ENCODE results near the gene DPM2.

The DPM2 gene

DNA sequence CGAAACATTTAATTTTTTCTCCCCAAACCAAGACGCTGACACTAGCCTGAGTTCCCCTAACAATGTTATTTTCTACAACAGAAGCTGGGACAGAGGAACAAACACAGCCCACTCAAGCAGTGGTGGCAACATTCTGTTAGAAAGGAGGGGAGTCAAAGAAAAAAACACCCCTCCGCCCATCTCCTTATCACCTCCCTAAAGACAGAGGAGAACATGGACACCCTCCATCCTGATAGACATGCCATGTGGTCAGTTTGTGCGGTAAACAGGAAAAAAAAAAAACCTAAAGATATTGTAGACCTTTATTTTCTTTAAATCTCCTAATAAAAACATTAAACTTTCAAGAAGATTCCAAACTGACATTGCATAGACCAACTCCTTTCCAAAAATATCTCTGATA lies 2.9 kb upstream of the DPM2 start:
- no peak overlapping the region; the same call in 1 of the 2 replicates for H3K27ac ChIP-seq
- no peak for DNase-seq (ENCODE audit: low spot score)
- CTCF ChIA-PET, result interaction anchor here (1.0 kb wide), 2 partner anchors 40 to 51 kb away, joined by 4 read pairs; partner anchors contain the start of gene EEIG1
- POLR2A ChIA-PET (ENCODE audit: low non-redundant PET), result no interaction called here
- TF ChIP-seq, protein P1, sequence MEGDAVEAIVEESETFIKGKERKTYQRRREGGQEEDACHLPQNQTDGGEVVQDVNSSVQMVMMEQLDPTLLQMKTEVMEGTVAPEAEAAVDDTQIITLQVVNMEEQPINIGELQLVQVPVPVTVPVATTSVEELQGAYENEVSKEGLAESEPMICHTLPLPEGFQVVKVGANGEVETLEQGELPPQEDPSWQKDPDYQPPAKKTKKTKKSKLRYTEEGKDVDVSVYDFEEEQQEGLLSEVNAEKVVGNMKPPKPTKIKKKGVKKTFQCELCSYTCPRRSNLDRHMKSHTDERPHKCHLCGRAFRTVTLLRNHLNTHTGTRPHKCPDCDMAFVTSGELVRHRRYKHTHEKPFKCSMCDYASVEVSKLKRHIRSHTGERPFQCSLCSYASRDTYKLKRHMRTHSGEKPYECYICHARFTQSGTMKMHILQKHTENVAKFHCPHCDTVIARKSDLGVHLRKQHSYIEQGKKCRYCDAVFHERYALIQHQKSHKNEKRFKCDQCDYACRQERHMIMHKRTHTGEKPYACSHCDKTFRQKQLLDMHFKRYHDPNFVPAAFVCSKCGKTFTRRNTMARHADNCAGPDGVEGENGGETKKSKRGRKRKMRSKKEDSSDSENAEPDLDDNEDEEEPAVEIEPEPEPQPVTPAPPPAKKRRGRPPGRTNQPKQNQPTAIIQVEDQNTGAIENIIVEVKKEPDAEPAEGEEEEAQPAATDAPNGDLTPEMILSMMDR (conservative IDR thresholded peaks at IDR 0.05; ENCODE audit: low read depth), result no peak

DNA sequence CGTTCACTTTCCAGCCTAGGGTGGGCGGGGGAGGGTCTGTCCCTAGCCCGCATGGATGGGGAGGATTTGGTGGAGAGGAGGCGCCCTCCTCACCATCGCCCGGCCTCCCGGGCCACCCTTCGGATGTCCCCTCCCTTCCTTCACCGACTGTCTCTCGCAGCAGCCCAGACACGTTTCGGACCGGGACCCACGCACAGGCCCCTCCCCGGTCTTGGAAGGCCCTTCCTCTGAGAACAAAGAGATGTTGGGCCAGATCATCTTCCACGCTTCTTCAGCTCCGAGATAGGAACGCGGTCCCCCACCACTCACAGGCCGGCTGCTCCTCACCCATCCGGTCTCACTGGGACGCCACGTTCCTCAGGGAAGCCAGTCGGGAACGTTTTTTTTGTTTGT lies 640 bp upstream of the DPM2 start:
- DNase-seq (ENCODE audit: low spot score), result no peak
- peak overlapping the region; percentile 75 for H3K27ac ChIP-seq
- CTCF ChIA-PET, result interaction anchor here (1.2 kb wide), 1 partner anchor 180 kb away, joined by 4 read pairs; no protein-coding TSS in a partner anchor
- POLR2A ChIA-PET (ENCODE audit: low non-redundant PET), result no interaction called here
- TF ChIP-seq, protein P1 (conservative IDR thresholded peaks at IDR 0.05; ENCODE audit: low read depth), result no peak

- TF ChIP-seq, protein P1 (conservative IDR thresholded peaks at IDR 0.05; ENCODE audit: low read depth), result no peak
- ChIA-PET POLR2A (ENCODE audit: low non-redundant PET) (no interaction called here), CTCF (no interaction called here)
- peak overlapping the region; percentile 75 for H3K27ac ChIP-seq
- no peak for DNase-seq (ENCODE audit: low spot score)
These were observed 632 bp downstream of the DPM2 start for GRCh38 chr9:127937056-127937387.

- CTCF ChIA-PET, result no interaction called here
- TF ChIP-seq, protein P1 (conservative IDR thresholded peaks at IDR 0.05; ENCODE audit: low read depth), result no peak
- POLR2A ChIA-PET (ENCODE audit: low non-redundant PET), result no interaction called here
- no peak for DNase-seq (ENCODE audit: low spot score)
- H3K27ac ChIP-seq, result peak overlapping the region; percentile 75
These were observed 1.3 kb downstream of the DPM2 start for GRCh38 chr9:127936347-127936852.

GRCh38 chr9:127935765-127936221 lies 1.9 kb downstream of the DPM2 start:
- CTCF ChIA-PET, result interaction anchor here (0.5 kb wide), 1 partner anchor 180 kb away, joined by 4 read pairs; no protein-coding TSS in a partner anchor
- H3K27ac ChIP-seq, result peak overlapping the region; percentile 75
- no peak for DNase-seq (ENCODE audit: low spot score)
- POLR2A ChIA-PET (ENCODE audit: low non-redundant PET), result interaction anchor here (0.5 kb wide), 1 partner anchor 100 kb away, joined by 12 read pairs; no protein-coding TSS in a partner anchor
- TF ChIP-seq, protein P1 (conservative IDR thresholded peaks at IDR 0.05; ENCODE audit: low read depth), result no peak

GRCh38 chr9:127934986-127935385 lies 2.7 kb downstream of the DPM2 start:
- ChIA-PET CTCF (interaction anchor here (0.6 to 0.9 kb wide), 2 partner anchors 100 to 770 kb away, joined by 4 to 6 read pairs; no protein-coding TSS in a partner anchor), POLR2A (ENCODE audit: low non-redundant PET) (interaction anchor here (0.5 kb wide), 1 partner anchor 101 kb away, joined by 12 read pairs; no protein-coding TSS in a partner anchor)
- TF ChIP-seq, protein P1 (conservative IDR thresholded peaks at IDR 0.05; ENCODE audit: low read depth), result no peak
- H3K27ac ChIP-seq, result peak overlapping the region; percentile 75
- no peak for DNase-seq (ENCODE audit: low spot score)
